Fibroblast of villous mesenchyme (primary cell): ENCODE results near the gene PCDH9. TPM values are rescaled to one million over a fixed set of nuclear protein-coding genes. Genes with fewer than 3 reads are reported as not detected.

ENCODE experiments used
- DNase-seq: peaks from one replicate; pipeline ENCODE4 v3.0.0-alpha.2; 2010; ENCODE audit warnings: low read depth
- H3K4me3 ChIP-seq: 2 replicates; pipeline ENCODE4 v1.5.1; 2011; ENCODE audit warnings: low read depth, mild to moderate bottlenecking, low read length
- CTCF ChIP-seq: IDR thresholded peaks from 2 replicates; pipeline ENCODE4 v1.5.1; 2012; ENCODE audit warnings: low read depth, mild to moderate bottlenecking, low read length; ENCODE audit not compliant: insufficient read depth
- total RNA-seq: library from RNA; depleted of rRNA; stranded (reverse); fragments of >200 nt; gene quantifications from 2 replicates; pipeline ENCODE4 v1.2.3, GENCODE V29; 2012

PCDH9 gene
- total RNA-seq, 1 donor = 9.9 TPM

GRCh38 chr13:67070306-67070705 is 159.8 kb downstream of the PCDH9 start:
- DNase-seq = no peak
- H3K4me3 ChIP-seq = no peak overlapping the region
- no peak for TF ChIP-seq CTCF

DNA sequence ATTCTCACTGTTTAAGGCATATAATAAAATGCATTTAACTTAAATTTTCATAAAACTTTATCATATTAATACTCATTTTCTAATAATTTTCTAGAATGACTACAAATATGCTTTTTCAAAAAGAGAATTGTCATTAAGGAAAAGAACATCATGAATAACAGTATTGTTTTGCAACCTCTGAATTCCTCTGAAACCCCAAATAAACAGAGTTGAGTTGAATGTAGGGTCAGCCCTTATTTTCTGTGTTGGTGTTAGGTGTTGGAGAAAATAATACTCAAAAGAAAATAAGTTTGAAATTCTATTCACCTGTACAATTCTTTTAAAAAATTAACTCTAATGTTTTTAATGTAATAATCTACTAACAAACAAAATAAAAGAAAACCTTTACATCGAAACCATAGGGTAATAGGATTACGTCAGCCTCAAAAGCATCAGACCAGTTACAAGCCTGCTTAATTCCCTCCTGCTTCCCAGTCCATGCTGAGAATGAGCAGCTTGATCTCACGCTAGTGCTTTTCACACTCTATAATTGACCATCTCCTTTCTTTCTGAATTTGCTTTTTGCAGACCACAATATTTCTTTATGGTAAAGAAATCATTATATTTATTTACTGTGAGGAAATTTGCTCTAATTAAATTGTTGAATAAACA is 160.9 kb downstream of the PCDH9 start:
- DNase-seq = no peak
- no peak overlapping the region for H3K4me3 ChIP-seq
- no peak for TF ChIP-seq CTCF

DNA sequence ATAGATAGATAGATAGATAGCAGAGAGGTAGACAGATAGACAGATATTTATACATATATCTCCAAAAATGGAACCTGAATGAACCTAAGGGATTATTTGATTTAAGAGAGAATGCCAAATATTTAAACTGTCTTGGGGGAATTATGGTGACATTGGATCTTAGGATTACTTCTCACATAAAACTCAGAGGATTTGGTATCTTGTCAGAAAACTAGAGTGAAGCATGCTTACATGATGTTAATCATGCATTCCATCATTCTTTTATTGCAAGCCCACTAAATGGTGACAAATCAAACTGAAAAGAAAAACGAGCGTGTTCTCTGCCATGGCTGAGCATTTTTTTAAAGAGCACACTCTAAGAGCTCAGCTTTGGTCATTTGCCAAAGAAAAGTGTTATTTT is 165.2 kb downstream of the PCDH9 start:
- TF ChIP-seq CTCF = no peak
- no peak overlapping the region for H3K4me3 ChIP-seq
- DNase-seq = no peak

- H3K4me3 ChIP-seq = no peak overlapping the region
- TF ChIP-seq CTCF = no peak
- no peak for DNase-seq
Observed at GRCh38 chr13:67063036-67063435, 167.1 kb downstream of the PCDH9 start.

DNA sequence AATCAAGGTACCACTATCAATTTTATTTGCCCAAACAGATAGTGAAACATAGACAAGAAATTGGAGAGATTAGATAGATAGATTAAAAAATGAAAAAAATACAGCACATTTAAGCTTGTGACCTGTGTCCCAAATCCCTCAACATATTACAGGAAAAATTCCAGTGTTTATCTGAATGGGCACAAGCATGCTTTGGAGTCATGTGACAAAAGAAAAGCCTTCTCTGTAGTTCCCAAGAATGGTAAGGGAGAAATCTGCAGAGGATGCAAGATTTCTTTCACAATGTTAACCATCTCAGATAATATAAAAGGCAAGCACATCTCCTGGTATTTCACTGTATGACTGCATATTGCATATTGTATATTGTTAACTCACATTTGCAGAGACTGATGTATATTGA is 168.0 kb downstream of the PCDH9 start:
- no peak overlapping the region for H3K4me3 ChIP-seq
- no peak for TF ChIP-seq CTCF
- DNase-seq = no peak

- no peak for DNase-seq
- H3K4me3 ChIP-seq = no peak overlapping the region
- TF ChIP-seq CTCF = no peak
Observed at GRCh38 chr13:67061750-67062149, 168.4 kb downstream of the PCDH9 start.
